ENCODE data around the gene ZNF266. TPM values are rescaled to one million over a fixed set of nuclear protein-coding genes. Genes with fewer than 3 reads are reported as not detected.

The ZNF266 gene
- total RNA-seq (1 to 10 TPM; 4.8 to 9.1 (median 7.8) TPM), polyA plus RNA-seq (10 to 100 TPM; 10.3 to 22.9 TPM)
- long read RNA-seq, donor 1, partial matches to known transcripts = 0 of 12 reads
- long read RNA-seq, donor 1, other reads (novel, unspliced or antisense) = 10 of 12 reads
- long read RNA-seq, donor 2, partial matches to known transcripts = 0 of 16 reads
- long read RNA-seq, donor 2, other reads (novel, unspliced or antisense) = 13 of 16 reads
- long read RNA-seq, donor 3, transcript ZNF266-207 (11 exons, 3,509 nt) = major isoform, 5 of 22 reads
- long read RNA-seq, donor 3, partial matches to known transcripts = 2 of 22 reads
- long read RNA-seq, donor 3, other reads (novel, unspliced or antisense) = 15 of 22 reads

DNA sequence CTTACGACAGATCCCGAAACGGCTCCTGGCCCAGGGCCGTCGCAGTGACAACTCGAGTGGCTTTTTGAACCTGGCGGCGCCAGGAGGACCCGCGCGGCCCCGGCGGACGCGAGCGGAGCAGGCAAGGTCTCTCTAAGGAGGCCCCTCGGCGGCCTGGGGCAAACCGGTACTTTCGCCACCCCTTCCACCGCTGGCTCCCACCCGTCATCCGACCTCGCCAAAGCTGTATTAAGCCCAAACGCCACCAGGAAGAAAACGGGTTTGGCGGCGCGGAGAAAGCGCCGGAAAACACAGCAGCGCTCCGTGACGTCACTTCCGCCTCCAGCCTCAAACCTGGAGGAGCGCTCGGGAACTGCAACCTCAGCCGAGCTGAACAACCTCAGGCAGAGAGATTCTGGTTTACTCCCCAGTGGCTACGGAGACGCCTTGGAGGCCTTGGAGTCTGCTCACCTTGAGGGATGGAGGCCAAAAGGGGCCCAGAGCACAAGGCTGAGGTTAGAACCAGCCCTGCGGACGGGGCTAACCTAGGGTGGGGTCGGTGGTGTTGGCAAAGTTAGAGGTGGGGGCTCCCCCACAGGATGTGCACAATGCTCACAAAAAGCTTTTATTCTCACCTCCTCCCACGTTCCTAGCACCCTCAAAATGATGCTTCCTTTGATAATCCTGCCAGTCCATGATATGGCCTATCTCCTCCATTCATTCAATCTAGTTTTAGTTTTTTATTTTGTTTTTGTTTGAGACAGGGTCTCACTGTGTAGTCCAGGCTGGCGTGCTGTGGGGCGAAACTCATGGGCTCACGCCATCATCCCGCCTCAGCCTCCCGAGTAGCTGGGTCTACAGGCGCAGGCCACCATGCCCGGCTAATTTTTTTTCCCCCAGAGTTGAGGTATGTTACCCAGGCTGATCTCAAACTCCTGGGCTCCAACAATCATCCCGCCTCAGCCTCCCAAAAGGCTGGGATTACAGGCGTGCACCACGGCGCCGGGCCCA lies at the start of gene ZNF266:
TSS of gene ZNF266 (minus strand) at position 295 of the 990 bp plus-strand sequence. CDS start 15,484 bp downstream, outside the sequence.
- intact Hi-C loops (cut with DNase I) = loop anchor here in 7 of 10 donors (1.0 to 10.0 kb wide), 9 partner anchors 103 to 359 kb away; partner anchors contain the start of genes ZNF559 (in 2 of the 7), ZNF317 (in 1 of the 7), ZNF426 (in 1 of the 7) and ZNF561 (in 1 of the 7)
- Histone ChIP-seq H3K4me1 (peaks cover 0 to 32% (median 17%) of the 10 kb centered on the region in 9 donors), H3K27ac (peak within 1 kb of the TSS; percentile 70 to 98 (median 90)), H3K4me3 (peak within 1 kb of the TSS; percentile 60 to 94 (median 78)), H3K9me3 (peaks cover 0 to 23% (median 0%) of the 10 kb centered on the region in 11 donors), H3K36me3 (peaks cover 0 to 34% (median 23%) of the 10 kb centered on the region in 9 donors), H3K27me3 (no peaks in the 10 kb centered on the region)
- WGBS, 2 donors = 12 to 13% methylated on average over 56 of the region's 56 CpGs
- ATAC-seq (peak; percentile 90 to 98 (median 96)), DNase-seq (peak; percentile 89)
- TF ChIP-seq, protein P1, sequence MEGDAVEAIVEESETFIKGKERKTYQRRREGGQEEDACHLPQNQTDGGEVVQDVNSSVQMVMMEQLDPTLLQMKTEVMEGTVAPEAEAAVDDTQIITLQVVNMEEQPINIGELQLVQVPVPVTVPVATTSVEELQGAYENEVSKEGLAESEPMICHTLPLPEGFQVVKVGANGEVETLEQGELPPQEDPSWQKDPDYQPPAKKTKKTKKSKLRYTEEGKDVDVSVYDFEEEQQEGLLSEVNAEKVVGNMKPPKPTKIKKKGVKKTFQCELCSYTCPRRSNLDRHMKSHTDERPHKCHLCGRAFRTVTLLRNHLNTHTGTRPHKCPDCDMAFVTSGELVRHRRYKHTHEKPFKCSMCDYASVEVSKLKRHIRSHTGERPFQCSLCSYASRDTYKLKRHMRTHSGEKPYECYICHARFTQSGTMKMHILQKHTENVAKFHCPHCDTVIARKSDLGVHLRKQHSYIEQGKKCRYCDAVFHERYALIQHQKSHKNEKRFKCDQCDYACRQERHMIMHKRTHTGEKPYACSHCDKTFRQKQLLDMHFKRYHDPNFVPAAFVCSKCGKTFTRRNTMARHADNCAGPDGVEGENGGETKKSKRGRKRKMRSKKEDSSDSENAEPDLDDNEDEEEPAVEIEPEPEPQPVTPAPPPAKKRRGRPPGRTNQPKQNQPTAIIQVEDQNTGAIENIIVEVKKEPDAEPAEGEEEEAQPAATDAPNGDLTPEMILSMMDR (IDR thresholded peaks at IDR 0.05) = peak; percentile 50 to 80 (median 62)

DNA sequence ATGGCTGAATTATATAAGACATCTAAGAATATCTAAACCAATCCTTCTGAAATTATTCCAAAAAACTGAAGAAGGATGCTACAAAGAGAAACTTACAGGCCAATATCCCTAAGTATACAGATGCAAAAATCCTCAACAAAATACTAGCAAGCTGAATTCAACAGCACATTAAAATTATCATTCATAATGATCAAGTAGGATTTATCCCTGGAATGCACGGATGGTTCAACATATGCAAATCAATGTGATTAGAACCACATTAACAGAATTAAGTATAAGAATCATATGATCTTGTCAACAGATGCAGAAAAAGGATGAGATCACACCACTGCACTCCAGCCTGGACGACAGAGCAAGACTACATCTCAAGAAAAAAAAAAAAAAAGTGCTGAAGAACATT lies 49.8 kb upstream of the ZNF266 start:
- H3K9me3 ChIP-seq = peaks cover 0 to 83% (median 36%) of the 10 kb centered on the region in 11 donors
- TF ChIP-seq, protein P1 (IDR thresholded peaks at IDR 0.05) = no peak
- 85 to 87% methylated on average over 2 of the region's 2 CpGs for WGBS, 2 donors
- DNase-seq = no peak
- no peaks in the 10 kb centered on the region for H3K27me3 ChIP-seq
- H3K4me1 ChIP-seq = no peaks in the 10 kb centered on the region
- intact Hi-C loops (cut with DNase I) = no loop called here
- H3K27ac ChIP-seq = no peak overlapping the region
- no peaks in the 10 kb centered on the region for H3K36me3 ChIP-seq
- no peak for ATAC-seq
- no peak overlapping the region for H3K4me3 ChIP-seq

DNA sequence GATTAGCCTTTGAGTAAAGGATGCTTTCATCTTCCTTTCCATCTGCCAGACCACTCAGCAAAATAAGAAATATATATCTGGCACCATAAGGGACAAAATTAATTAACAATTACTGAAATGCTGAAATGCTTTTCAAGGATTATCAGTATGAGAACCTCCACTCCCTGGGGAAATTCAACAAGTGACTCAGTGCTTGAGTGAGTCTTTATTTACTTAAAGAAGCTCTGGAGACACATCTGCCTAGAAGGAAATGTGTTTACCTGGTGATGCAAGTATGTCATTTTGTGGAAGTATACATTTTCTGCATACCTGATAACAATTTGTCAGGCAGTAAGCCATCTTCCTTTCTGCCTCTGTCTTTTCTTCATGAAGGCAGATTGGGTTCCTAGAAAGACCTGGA lies 39.6 kb upstream of the ZNF266 start:
- Histone ChIP-seq H3K4me1 (no peaks in the 10 kb centered on the region), H3K27ac (no peak overlapping the region), H3K4me3 (no peak overlapping the region), H3K9me3 (peaks cover 0 to 65% (median 21%) of the 10 kb centered on the region in 11 donors), H3K36me3 (no peaks in the 10 kb centered on the region), H3K27me3 (no peaks in the 10 kb centered on the region)
- intact Hi-C loops (cut with DNase I) = no loop called here
- DNase-seq (no peak), ATAC-seq (no peak)
- TF ChIP-seq, protein P1 (IDR thresholded peaks at IDR 0.05) = no peak

DNA sequence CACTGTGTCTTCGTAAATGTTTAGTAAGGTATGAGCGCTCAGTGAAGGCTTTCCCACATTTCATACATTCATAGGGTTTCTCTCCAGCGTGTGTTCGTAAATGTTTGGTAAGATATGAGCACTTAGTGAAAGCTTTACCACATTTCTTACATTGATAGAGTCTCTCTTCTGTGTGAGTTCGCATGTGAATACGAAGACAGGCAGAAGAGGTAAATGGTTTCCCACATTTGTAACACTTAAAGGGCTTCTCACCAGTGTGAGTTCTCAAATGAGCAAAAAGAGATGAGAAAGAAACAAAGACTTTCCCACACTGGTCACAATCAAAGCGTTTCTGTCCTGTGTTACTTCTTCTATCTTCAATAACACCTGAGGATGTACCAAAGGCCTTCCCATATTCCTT lies 31.8 kb upstream of the ZNF266 start:
- ATAC-seq = no peak
- TF ChIP-seq, protein P1 (IDR thresholded peaks at IDR 0.05) = no peak
- Histone ChIP-seq H3K4me3 (no peak overlapping the region), H3K9me3 (peaks cover 0 to 95% (median 30%) of the 10 kb centered on the region in 11 donors), H3K27ac (no peak overlapping the region), H3K4me1 (no peaks in the 10 kb centered on the region), H3K36me3 (peaks cover 0 to 9% (median 0%) of the 10 kb centered on the region in 9 donors), H3K27me3 (no peaks in the 10 kb centered on the region)
- no peak for DNase-seq
- WGBS, 2 donors = 91 to 92% methylated on average over 7 of the region's 7 CpGs
- intact Hi-C loops (cut with DNase I) = no loop called here

Data from heart right ventricle (tissue), 16 donors.